HS-5 (cell line): Measurements from ENCODE around the gene NUP88.

ENCODE experiments used
- DNase-seq: peaks from one replicate; pipeline ENCODE4 v3.0.0-alpha.2; 2012; ENCODE audit warnings: low read depth

Gene NUP88

DNA sequence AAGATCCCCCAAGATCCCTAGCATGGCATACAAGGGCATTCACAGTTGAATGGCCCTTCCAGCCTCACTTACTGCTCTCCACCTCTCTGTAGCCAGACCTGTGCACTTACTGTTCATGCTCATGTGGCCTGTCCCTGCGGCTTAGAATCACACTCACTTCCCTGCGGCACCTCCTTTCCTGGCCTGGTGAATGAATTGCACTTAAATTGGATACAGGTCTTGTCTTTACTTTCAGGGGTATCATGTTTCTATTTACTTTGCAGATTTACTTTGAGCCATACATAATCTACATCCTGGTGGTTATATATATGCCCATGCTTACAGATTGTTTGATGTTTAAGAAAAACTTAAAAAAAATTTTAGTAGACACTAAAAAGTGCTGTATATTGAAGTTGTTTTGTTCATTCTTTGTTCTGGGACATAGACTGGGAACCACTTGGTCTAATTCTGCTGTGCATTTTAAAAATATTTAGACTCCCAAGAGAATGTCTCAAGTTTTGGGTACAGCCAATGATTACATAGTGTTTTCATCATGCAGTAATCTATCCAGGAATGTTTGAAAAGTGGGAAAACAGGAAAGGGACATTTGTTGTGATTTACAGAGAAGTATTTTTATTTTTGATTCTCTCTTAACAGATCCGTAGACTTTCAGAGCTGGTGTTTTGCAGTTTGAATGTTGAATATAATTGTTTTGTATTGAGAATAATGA is 63.9 kb downstream of the NUP88 start:
- DNase-seq, result no peak

DNA sequence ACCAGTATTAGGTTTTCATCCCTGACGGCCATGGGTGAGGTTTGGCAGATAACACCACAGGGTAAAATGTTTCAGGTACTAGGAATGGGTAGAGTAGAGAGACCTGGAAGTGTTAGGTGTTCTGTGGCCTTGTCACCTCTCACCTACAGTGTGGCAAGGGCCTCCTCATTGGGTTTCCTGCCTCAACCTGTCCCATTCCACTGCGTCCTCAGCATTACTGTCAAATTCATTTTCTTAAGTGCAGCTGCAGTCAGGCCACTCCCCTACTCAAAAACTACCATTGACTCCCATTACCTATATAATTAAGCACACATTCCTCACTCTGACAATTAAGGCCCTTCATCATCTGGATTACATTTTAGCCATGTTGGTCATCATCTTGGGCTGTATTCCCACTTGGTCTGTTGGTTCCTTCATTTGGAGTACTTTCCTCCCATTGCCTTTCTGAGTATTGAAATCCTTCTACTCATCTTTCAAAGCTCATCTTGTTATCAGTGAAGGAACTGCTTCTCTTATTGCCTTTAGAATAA is 64.5 kb downstream of the NUP88 start:
- DNase-seq, result no peak

DNA sequence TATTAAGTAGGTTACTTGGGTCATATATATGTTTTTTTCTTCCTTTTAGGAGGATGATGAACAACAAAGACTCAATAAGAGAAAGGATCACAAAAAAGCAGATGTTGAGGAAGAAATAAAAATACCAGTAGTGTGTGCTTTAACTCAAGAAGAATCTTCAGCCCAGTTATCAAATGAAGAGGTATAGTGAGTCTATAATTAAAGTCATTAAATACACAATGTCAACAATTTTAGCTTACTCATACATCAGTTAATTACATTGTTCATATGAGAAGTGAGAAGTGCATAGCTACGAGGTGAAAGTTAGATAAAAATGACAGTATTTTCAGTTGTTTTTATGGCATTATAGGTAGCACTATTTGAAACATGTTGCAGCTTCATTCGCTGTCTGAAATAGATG is 65.2 kb downstream of the NUP88 start:
- DNase-seq, result no peak

DNA sequence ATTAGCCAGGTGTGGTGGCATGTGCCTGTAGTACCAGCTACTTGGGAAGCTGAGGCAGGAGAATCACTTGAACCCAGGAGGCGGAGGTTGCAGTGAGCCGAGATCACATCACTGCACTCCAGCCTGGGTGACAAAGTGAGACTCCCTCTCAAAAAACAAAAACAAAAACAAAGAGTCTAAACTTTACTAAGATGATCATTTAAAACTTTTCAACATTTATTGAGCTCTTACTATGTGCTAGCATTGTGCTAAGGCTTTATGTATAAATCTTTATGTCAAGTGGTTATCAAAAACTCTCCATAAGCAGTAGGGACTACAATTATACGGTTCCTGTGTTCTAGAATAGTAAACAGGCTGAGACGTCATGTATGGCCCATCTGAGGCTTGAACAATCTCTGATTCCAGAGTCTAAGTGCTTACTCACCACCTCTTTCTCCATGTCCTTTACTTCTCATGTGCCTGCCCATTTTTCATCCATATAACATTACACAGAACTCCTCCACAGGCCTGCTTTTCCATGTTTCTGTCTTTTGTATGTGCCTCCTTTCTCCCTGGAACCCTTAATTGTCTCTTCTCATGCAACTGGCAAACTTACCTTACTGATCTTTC is 66.7 kb downstream of the NUP88 start:
- no peak for DNase-seq

GRCh38 chr17:5344914-5345313 is 74.5 kb downstream of the NUP88 start:
- DNase-seq, result no peak
